SHP77 (cell line): ENCODE results near the gene ANP32A.

ENCODE experiments used
- DNase-seq, 2 experiments: peaks; one replicate each; lab custom pipeline; 2025; lab: John Stamatoyannopoulos, UW

ANP32A gene

DNA sequence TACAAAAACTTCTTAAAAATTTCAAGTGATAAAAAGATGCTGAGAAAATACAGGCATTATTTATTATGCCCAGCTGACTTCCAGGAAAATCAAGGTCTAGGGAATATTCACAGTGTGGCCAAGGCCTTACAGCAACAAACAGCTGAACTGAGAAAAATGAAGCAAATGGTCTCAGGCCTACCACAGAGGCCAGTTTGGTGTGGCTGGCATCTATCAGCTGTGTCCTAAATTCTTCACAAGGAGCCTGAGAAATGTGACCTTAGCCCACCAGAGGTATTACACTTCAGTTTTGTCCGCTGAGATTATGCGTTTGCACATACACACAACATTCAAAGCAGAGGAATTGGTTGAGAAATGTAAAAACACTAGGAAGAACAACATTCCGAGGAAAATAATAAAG, 77.4 kb downstream of the ANP32A start:
- DNase-seq, result no peak

DNA sequence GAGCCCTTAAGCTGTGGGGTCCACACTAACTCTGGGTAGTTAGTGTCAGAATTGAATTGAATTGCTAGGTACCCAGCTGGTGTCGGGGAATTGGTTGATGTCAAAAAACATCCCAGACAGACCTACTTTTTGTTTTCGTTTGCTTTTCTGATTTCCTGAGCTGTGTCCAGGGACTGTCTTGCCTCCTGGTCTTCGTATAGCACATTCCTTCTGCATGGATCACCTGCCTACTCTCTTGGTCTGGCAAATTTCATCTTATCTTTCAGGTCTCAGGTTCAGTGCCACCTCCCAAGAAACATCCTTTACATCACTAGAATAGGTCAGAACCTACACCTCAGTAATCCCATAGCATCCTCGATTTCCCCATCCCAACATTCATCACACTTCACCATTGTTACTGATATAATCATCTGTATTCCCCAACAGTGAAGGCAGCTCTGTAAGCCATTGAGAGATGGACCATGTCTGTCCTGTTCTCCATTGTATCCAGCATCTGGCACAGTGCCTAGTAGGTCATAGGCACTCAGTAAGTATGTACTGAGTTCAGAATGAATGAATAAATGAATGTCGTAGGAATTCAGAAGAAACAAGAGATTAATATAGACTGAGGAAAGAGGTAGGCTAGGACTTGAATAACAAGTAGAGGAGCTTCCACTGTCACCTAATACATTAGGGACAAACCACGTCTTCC, 81.2 kb downstream of the ANP32A start:
- no peak for DNase-seq

DNA sequence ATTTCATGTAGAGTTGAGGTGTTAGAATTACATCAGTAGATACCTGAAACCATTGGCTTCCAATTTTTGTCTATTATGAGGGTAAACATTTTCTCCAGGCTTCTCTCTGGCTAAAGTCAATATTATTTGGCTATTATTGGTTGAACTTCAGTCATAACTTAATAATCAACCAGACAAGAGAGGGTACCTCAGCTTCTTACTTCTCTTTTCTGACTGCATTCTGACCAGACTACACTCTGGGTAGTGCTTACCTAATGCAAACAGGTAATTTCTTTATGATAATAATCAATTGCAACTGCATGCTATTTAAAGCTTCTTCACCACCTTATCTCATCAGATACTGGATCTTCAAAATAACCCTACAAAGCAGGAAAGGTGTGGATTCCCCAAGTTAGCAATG, 85.1 kb downstream of the ANP32A start:
- no peak for DNase-seq

DNA sequence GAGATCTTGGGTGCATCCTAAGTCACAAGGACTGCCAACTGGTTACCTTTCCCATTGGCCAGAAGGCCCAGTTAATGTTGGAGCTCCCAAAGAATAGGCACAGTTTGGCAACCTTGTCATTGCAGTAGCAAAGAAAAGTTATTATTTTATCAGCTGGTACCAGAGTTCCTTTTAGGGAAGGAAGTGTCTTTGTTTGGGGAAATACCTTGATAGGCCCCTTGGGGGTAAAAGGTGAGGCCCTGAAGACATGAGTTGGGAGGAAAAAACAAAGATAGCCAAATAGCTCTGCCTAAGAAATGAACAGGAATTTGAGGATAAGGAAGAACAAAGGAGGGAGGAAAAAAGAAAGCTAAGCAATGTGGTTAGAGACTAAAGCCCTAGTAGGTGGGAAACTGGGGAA, 85.8 kb downstream of the ANP32A start:
- DNase-seq, result no peak

DNA sequence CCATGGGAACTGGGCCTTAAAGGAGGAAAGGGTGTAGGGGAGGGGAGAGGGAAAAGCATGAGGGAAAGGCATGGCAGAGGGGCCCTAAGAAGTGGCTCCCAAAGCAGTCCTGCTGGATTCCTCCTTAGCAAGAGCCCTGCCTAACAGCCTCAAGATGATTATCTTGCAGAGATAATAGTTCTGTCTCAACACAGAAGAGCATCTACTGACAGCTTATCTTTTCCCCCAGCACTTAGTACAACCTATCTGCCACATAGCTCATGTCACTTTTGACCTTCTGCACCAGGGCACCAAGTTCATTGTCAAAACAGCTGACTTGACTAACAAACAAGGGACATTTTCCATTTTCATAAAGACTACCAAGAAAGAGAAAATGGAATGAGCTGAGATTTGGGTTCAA, 86.3 kb downstream of the ANP32A start:
- no peak for DNase-seq

DNA sequence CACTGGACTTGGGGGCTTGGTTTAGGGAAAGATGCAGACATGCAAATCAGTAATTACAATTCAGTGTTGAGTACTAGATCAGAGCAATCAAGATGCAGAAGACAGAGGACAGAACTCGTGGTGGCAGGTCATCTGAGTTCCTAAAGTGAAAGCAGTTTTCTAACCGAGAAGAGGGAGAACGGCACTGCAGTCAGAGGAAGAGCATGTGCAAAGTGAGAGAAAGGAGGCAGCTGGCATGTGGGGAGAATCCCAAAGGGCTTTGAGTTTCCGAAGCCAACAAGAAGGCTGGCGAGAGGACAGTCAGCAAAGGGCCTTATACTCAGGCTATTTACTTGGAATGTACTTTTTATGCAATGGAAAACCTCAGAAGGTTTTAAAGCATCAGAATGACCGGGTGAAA, 87.0 kb downstream of the ANP32A start:
- no peak for DNase-seq

DNA sequence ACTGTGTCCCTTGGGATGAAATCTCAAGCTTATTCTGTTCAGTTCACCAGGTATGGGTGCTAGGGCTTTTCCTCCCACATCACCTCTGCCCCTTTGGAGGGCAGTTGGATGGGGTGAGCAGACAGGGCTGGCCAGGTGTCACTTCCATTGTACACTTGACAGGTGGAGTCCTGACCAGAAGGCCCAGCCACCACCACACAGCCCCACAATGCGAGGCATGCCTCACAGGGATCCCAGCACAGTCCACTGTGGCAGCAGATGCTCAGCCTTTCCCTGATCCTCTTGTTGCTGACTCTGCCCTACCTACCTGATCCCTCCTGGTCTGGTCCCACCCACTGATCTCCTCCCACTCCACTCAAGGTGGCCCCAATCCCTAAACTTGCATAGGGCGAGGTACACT, 88.2 kb downstream of the ANP32A start:
- no peak for DNase-seq

DNA sequence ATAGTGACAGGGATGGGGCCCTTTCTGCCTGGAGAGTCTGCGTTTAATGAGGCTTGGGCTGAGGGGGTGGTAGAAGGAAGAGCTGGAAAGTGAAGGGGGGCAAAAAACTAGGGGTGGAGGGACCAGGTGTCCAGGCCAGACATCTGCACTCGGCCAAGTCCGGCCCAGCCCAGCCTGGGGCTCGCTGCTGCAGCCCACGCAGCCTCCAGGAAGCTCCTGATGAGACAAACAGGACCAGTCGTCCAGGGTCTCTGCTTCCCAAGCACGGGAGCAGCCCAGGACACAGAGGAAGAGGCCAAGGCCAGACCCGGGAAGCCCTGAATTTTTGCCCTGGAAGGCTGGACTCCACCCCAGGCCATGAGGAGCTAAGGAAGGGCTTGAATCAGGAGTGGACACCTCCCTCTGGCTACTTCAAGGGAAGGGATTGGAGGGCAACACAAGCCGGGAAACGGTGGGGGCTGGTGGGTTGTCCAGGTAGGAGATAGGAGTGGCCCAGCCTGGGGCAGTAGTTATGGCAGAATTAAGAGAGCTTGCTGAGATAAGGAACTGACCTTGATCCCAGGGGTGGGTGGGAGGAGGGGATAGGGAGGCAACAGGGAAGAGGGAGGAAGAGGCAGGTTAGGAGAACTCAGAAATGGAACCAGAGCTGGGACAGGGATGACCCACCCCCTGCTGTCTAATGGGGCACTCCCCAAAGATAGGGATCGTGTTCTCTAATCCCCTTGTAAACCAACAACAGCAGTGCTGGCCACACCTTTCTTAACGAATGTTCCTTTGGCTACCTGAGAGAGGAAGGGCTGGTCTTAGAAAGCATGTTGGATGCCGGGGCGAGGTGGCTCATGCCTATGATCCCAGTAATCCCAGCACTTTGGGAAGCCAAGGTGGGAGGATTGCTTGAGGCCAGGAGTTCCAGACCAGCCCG, 89.5 kb downstream of the ANP32A start:
- DNase-seq, result no peak

DNA sequence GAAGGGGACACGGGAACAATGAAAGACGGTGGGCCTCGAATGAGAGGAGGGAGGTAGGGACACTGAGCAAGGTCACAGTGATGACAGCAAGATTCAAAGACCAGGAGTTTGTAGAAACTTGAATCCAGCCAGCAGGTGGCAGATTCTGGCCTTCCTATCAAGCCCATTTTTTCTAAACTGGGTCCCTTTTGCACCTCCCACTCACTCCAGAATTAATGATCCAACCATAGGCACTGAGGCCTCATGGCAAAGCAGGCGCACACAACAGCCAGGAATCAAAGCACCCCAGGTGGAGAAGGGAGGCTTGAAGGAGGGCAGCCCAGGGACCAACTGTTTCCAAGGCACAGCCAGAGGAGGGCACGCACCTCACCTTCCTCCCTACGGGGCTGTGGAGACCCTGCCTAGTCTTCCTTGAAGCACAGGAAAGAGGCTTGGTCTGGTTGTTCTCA, 90.2 kb downstream of the ANP32A start:
- peak in 1 of 2 experiments; percentile 11 for DNase-seq

DNA sequence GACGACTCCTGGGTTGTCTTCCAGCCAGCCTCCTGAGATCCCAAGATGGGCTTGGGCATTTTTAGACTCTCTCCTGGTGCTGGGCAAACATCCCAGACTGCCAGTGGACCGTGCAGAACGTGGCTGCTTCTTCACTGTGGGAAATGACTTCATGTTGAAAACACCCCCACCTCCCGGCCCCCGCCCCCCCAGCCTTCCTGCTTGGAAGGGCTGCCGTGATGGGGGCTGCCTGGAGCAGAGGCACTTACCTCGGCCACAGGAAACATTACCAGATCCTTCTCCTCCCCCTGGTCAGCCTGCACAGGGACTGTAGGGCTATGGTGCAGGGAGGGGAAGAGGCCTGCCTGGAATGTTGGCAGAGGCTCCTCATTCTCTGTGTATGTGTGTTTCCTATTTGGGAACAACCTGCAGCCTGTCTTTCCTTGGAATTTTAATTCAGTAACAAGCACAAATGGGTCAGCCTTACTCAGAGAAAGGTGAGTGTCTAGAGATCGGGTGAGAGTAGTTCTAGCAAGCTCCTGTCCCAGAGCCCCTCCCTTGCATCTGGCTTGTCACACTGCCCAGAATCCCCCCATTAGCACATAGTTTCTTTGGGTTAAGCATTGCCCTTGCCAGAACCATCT, 90.8 kb downstream of the ANP32A start:
- no peak for DNase-seq
